OCI-LY3 (cell line): ENCODE data around the gene RAMP1.

Experiments used
- H2AFZ ChIP-seq: fragments of 200-600, 300-600 bp; shearing (Covaris generic); 2 replicates; pipeline ENCODE4 v1.6.0; 2014; ENCODE audit warnings: antibody characterized with exemption, low read depth, low read length
- H3K27ac ChIP-seq: fragments of 200-600, 300-600 bp; sonication (generic); 2 replicates; pipeline ENCODE4 v1.5.1; 2014; ENCODE audit warnings: mild to moderate bottlenecking, low read length, moderate library complexity, mixed read lengths
- H3K27me3 ChIP-seq: fragments of 200-600, 300-600 bp; sonication (generic); 2 replicates; pipeline ENCODE4 v1.6.1; 2014; ENCODE audit warnings: low read depth, low read length, mixed read lengths
- H3K36me3 ChIP-seq: fragments of 200-600, 300-600 bp; sonication (generic); replicated peaks from 2 replicates; pipeline ENCODE3; 2014; ENCODE audit warnings: low read depth, low read length, mixed read lengths
- H3K4me1 ChIP-seq: fragments of 300-600, 200-600 bp; sonication (generic); 2 replicates; pipeline ENCODE4 v1.6.1; 2014; ENCODE audit warnings: low read length, mixed read lengths
- H3K4me2 ChIP-seq: fragments of 200-600, 300-600 bp; sonication (generic); 2 replicates; pipeline ENCODE4 v1.6.1; 2014; ENCODE audit warnings: low read length, mixed read lengths
- H3K4me3 ChIP-seq: fragments of 300-600, 200-600 bp; sonication (generic); 2 replicates; pipeline ENCODE4 v1.5.1; 2014; ENCODE audit warnings: antibody characterized with exemption, mild to moderate bottlenecking, low read length, moderate library complexity
- H3K79me2 ChIP-seq: fragments of 300-600, 200-600 bp; shearing (Covaris generic); 2 replicates; pipeline ENCODE4 v1.6.1; 2014; ENCODE audit warnings: mild to moderate bottlenecking, low read length, mixed read lengths
- H3K9ac ChIP-seq: fragments of 300-600, 200-600 bp; shearing (Covaris generic); 2 replicates; pipeline ENCODE4 v1.6.0; 2014; ENCODE audit warnings: mild to moderate bottlenecking, low read length, moderate library complexity
- H3K9me3 ChIP-seq: fragments of 200-600, 300-600 bp; shearing (Covaris generic); 2 replicates; pipeline ENCODE4 v1.6.1; 2014; ENCODE audit warnings: low read length, mixed read lengths; ENCODE audit not compliant: insufficient read depth
- H4K20me1 ChIP-seq: fragments of 200-600, 300-600 bp; sonication (generic); 2 replicates; pipeline ENCODE4 v1.6.1; 2016; ENCODE audit warnings: low read length, mixed read lengths; ENCODE audit not compliant: insufficient read depth
- EZH2phosphoT487 ChIP-seq: fragments of 200-600 bp; shearing (Covaris generic); IDR thresholded peaks from 2 replicates; pipeline ENCODE4 v1.6.1; 2018; ENCODE audit warnings: antibody characterized with exemption, mixed run types, low read depth
- TF ChIP-seq, protein P1 (sequence below): fragments of 200-600, 300-600 bp; sonication (generic); IDR thresholded peaks from 2 replicates; pipeline ENCODE4 v1.5.1; 2014; ENCODE audit warnings: antibody characterized with exemption, low read length, low read depth

Gene RAMP1

GRCh38 chr2:237916296-237916695 lies 56.9 kb downstream of the RAMP1 start:
- TF ChIP-seq, protein P1, sequence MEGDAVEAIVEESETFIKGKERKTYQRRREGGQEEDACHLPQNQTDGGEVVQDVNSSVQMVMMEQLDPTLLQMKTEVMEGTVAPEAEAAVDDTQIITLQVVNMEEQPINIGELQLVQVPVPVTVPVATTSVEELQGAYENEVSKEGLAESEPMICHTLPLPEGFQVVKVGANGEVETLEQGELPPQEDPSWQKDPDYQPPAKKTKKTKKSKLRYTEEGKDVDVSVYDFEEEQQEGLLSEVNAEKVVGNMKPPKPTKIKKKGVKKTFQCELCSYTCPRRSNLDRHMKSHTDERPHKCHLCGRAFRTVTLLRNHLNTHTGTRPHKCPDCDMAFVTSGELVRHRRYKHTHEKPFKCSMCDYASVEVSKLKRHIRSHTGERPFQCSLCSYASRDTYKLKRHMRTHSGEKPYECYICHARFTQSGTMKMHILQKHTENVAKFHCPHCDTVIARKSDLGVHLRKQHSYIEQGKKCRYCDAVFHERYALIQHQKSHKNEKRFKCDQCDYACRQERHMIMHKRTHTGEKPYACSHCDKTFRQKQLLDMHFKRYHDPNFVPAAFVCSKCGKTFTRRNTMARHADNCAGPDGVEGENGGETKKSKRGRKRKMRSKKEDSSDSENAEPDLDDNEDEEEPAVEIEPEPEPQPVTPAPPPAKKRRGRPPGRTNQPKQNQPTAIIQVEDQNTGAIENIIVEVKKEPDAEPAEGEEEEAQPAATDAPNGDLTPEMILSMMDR: no peak
- no peak for TF ChIP-seq EZH2phosphoT487
- Histone ChIP-seq H3K9ac (no peak overlapping the region), H2AFZ (no peak overlapping the region)

GRCh38 chr2:237917696-237918374 lies 58.4 kb downstream of the RAMP1 start:
- no peaks in the 10 kb centered on the region for H3K36me3 ChIP-seq
- no peak overlapping the region for H3K4me3 ChIP-seq
- no peaks in the 10 kb centered on the region for H4K20me1 ChIP-seq
- H3K27ac ChIP-seq: no peak overlapping the region
- H3K4me2 ChIP-seq: no peak overlapping the region
- no peak overlapping the region for H3K9ac ChIP-seq
- TF ChIP-seq, protein P1: no peak
- TF ChIP-seq EZH2phosphoT487: no peak
- no peaks in the 10 kb centered on the region for H3K27me3 ChIP-seq
- no peaks in the 10 kb centered on the region for H3K9me3 ChIP-seq
- no peak overlapping the region for H2AFZ ChIP-seq
- peaks cover 11% of the 10 kb centered on the region for H3K4me1 ChIP-seq
- H3K79me2 ChIP-seq: no peaks in the 10 kb centered on the region

More at GRCh38 chr2:237916296-237916695, 56.9 kb downstream of the RAMP1 start:
- H3K4me2 ChIP-seq: no peak overlapping the region
- peaks cover 11% of the 10 kb centered on the region for H3K4me1 ChIP-seq
- H3K4me3 ChIP-seq: no peak overlapping the region
- H3K79me2 ChIP-seq: no peaks in the 10 kb centered on the region
- no peaks in the 10 kb centered on the region for H3K36me3 ChIP-seq
- H3K27me3 ChIP-seq: no peaks in the 10 kb centered on the region
- no peak overlapping the region for H3K27ac ChIP-seq
- no peaks in the 10 kb centered on the region for H3K9me3 ChIP-seq
- no peaks in the 10 kb centered on the region for H4K20me1 ChIP-seq

GRCh38 chr2:237919593-237919992 lies 60.2 kb downstream of the RAMP1 start:
- no peak for TF ChIP-seq EZH2phosphoT487
- TF ChIP-seq, protein P1: no peak
- Histone ChIP-seq H3K36me3 (no peaks in the 10 kb centered on the region), H3K79me2 (no peaks in the 10 kb centered on the region), H3K9ac (no peak overlapping the region), H3K4me2 (peak overlapping the region; percentile 42), H3K27me3 (no peaks in the 10 kb centered on the region), H3K27ac (no peak overlapping the region), H3K9me3 (no peaks in the 10 kb centered on the region), H2AFZ (no peak overlapping the region; the same call in 1 of the 2 replicates), H4K20me1 (no peaks in the 10 kb centered on the region), H3K4me3 (no peak overlapping the region), H3K4me1 (peaks cover 13% of the 10 kb centered on the region)

GRCh38 chr2:237920673-237921072 lies 61.2 kb downstream of the RAMP1 start:
- TF ChIP-seq, protein P1: no peak
- TF ChIP-seq EZH2phosphoT487: no peak
- H3K36me3 ChIP-seq: no peaks in the 10 kb centered on the region
- H3K4me2 ChIP-seq: no peak overlapping the region
- H3K79me2 ChIP-seq: no peaks in the 10 kb centered on the region
- no peak overlapping the region for H3K9ac ChIP-seq
- H2AFZ ChIP-seq: no peak overlapping the region
- H4K20me1 ChIP-seq: no peaks in the 10 kb centered on the region
- H3K4me3 ChIP-seq: no peak overlapping the region
- peaks cover 13% of the 10 kb centered on the region for H3K4me1 ChIP-seq
- no peak overlapping the region for H3K27ac ChIP-seq
- no peaks in the 10 kb centered on the region for H3K27me3 ChIP-seq
- H3K9me3 ChIP-seq: no peaks in the 10 kb centered on the region
